Measurements from ENCODE around the gene DNAI7. TPM values are rescaled to one million over a fixed set of nuclear protein-coding genes. Genes with fewer than 3 reads are reported as not detected.

Gene DNAI7
- total RNA-seq, 1 donor from 2014 or later: 0.49 TPM

DNA sequence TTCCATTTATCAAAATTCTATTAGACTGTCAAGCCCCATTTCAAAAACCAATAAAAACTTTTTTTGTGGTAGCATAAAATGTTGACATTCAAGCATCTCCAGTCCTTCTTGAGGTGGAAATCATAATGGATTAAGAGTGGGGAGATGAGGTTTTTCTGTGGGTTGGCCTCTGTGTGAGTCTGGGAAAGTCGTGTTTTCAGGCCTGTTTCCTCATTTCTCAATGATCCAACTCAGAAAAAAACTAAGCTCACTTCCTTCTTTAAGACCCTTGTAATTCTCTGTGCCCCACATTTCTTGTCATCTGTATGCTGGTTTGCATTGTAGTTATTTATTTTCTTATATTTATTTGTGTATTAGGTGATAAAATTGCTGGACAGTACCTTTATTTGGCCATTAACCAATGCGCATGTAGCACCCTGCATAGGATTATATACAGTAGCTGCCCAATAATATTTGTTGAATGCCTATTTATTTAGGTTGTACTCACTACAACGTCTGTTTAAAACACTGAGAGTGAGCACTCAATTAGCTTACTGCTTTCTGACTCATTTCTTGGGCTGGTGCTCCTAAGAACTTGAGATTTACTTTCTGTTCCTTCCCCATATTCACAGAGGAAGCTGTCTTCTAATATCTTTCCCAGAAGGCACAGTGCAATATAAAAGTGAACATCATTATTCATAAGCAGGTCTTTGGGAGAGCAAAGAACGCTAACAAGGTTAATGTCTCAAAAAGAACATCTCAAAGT is 121.9 kb downstream of the DNAI7 start:
- no peak for ATAC-seq
- H3K9me3 ChIP-seq: no peaks in the 10 kb centered on the region

DNA sequence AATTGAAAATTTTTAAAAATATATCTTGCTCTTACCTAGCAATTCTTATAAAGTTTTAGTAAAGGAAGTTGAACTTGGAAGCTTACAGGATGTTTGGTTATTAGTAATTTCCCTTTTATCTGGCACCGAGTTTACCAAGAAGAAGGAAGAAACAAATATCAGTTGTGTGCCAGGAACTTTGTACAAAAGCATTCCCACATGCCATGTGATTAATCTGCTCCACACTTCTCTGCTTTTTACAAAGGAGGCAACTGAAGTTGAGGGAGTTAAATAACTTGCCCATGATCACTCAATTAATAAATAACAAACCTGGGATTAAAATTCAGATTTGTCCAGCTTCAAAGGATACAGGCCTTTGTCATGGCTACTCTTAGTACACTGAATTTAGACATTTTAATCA is 123.6 kb downstream of the DNAI7 start:
- DNase-seq: no peak
- no peak overlapping the region for H3K4me3 ChIP-seq
- ATAC-seq: no peak
- TF ChIP-seq, protein P1, sequence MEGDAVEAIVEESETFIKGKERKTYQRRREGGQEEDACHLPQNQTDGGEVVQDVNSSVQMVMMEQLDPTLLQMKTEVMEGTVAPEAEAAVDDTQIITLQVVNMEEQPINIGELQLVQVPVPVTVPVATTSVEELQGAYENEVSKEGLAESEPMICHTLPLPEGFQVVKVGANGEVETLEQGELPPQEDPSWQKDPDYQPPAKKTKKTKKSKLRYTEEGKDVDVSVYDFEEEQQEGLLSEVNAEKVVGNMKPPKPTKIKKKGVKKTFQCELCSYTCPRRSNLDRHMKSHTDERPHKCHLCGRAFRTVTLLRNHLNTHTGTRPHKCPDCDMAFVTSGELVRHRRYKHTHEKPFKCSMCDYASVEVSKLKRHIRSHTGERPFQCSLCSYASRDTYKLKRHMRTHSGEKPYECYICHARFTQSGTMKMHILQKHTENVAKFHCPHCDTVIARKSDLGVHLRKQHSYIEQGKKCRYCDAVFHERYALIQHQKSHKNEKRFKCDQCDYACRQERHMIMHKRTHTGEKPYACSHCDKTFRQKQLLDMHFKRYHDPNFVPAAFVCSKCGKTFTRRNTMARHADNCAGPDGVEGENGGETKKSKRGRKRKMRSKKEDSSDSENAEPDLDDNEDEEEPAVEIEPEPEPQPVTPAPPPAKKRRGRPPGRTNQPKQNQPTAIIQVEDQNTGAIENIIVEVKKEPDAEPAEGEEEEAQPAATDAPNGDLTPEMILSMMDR (IDR thresholded peaks at IDR 0.05): no peak
- no peak overlapping the region for H3K27ac ChIP-seq
- H3K36me3 ChIP-seq: peaks cover 11% of the 10 kb centered on the region
- no peaks in the 10 kb centered on the region for H3K27me3 ChIP-seq
- no peaks in the 10 kb centered on the region for H3K9me3 ChIP-seq
- H3K4me1 ChIP-seq: no peaks in the 10 kb centered on the region
- intact Hi-C loops (cut with DNase I): no loop called here

More for the DNA sequence above, 121.9 kb downstream of the DNAI7 start:
- H3K4me3 ChIP-seq: no peak overlapping the region
- TF ChIP-seq, protein P1 (IDR thresholded peaks at IDR 0.05): no peak
- H3K27me3 ChIP-seq: no peaks in the 10 kb centered on the region
- H3K4me1 ChIP-seq: no peaks in the 10 kb centered on the region
- DNase-seq: no peak
- no peak overlapping the region for H3K27ac ChIP-seq
- no peaks in the 10 kb centered on the region for H3K36me3 ChIP-seq
- intact Hi-C loops (cut with DNase I): no loop called here

DNA sequence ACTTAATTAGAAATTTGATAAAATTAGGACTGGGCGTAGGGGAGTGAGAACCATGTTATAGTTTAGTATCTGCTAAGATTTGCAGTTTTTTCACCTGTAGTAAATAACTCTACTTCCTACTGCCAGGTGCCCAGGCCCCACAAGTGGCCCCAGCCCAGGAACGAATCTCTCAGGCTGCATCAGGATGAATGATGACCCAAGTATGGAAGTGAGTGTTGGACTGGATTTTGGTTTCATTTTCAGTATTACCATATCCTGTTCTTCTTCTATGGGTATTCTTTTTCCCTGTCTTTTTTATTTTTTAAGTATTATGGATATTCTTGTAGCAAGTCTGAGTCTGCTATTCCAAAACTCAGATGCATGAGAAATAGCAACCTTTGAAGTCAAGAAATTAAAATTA is 125.7 kb downstream of the DNAI7 start:
- intact Hi-C loops (cut with DNase I): no loop called here
- no peaks in the 10 kb centered on the region for H3K27me3 ChIP-seq
- TF ChIP-seq, protein P1 (IDR thresholded peaks at IDR 0.05): no peak
- no peaks in the 10 kb centered on the region for H3K4me1 ChIP-seq
- DNase-seq (no peak), ATAC-seq (no peak)
- no peak overlapping the region for H3K4me3 ChIP-seq
- no peak overlapping the region for H3K27ac ChIP-seq
- H3K9me3 ChIP-seq: no peaks in the 10 kb centered on the region
- H3K36me3 ChIP-seq: peaks cover 16% of the 10 kb centered on the region

DNA sequence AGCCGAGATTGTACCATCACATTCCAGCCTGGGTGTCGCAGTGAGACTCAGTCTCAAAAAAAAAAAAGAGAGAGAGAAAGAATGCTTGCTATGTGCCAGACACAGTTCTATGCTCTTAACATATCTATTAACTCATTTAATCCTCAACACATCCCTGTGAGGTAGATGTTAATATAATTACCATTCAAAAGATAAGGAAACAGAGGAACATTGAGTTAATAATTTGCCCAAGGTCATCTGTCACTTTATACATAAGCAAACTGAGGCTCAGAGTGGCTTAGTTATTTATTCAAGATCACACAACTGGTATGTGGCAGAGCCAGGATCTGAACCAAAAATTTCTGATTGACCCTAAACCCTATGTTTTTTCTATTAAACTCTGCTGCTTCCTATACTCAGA is 129.9 kb downstream of the DNAI7 start:
- DNase-seq (no peak), ATAC-seq (no peak)
- TF ChIP-seq, protein P1 (IDR thresholded peaks at IDR 0.05): no peak
- Histone ChIP-seq H3K36me3 (peaks cover 16% of the 10 kb centered on the region), H3K4me3 (no peak overlapping the region), H3K27ac (no peak overlapping the region), H3K9me3 (no peaks in the 10 kb centered on the region), H3K4me1 (no peaks in the 10 kb centered on the region), H3K27me3 (no peaks in the 10 kb centered on the region)
- intact Hi-C loops (cut with DNase I): no loop called here

DNA sequence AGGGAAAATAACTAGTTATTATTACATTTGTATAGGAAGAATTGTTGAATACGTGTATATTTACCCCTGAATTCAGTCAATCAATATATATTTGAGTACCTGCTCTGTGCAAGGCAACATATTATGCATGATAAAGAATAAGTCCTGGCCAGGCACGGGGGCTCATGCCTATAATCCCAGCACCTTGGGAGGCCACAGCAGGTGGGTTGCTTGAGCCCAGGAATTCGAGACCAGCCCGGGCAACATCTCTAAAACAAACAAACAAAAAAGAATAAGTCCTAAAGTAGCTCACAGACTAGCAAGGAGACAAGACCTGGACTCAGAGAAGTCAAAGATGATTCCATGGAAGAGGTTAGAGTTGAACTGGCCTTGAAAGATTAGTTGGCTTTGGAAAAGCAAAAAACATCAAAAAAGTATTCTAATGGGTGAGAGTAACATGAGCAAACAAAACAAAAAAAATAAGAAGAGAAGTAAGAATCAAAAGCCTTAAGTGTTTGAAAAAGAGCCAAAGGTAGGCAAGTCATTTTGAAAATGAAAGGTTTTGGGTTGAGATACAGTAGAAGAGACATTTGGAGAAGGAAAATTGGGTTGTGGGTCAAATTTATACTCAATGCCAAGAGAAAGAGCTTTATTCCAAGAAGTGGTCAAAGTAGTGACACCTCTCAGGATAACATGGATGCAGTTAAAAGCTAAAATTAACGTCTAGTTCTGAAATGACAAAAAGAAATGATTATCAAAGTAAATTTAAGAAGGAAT is 130.9 kb downstream of the DNAI7 start:
- Histone ChIP-seq H3K4me1 (no peaks in the 10 kb centered on the region), H3K27me3 (no peaks in the 10 kb centered on the region), H3K27ac (no peak overlapping the region), H3K9me3 (no peaks in the 10 kb centered on the region), H3K36me3 (peaks cover 16% of the 10 kb centered on the region), H3K4me3 (no peak overlapping the region)
- ATAC-seq (no peak), DNase-seq (no peak)
- intact Hi-C loops (cut with DNase I): no loop called here
- TF ChIP-seq, protein P1 (IDR thresholded peaks at IDR 0.05): no peak
